GM23338 (cell line): ENCODE results near the gene SMAD3. TPM values are rescaled to one million over a fixed set of nuclear protein-coding genes. Genes with fewer than 3 reads are reported as not detected.
A peak's percentile ranks its signal among the peaks of the same experiment; 100 is the strongest.

Experiments used
- ATAC-seq: fragments of 200-7000 bp; cut with Tn5 transposase; 3 replicates; pipeline ENCODE4 v1.9.1; 2020
- DNase-seq: peaks from one replicate; pipeline ENCODE4 v3.0.0-alpha.2; 2015; ENCODE audit warnings: low spot score
- H2AFZ ChIP-seq: fragments of 200-600 bp; sonication (generic); 2 replicates; pipeline ENCODE4 v1.8.0; 2016; ENCODE audit warnings: antibody characterized with exemption, mild to moderate bottlenecking, moderate library complexity
- H3F3A ChIP-seq: fragments of 200-600 bp; sonication (generic); replicated peaks from 2 replicates; pipeline ENCODE4 v1.8.0; 2017; ENCODE audit warnings: antibody characterized with exemption, mixed run types, low read depth
- H3K27ac ChIP-seq: fragments of 200-600 bp; sonication (generic); 2 replicates; pipeline ENCODE4 v1.6.1; 2016; ENCODE audit warnings: low read depth
- H3K27me3 ChIP-seq: fragments of 200-600 bp; sonication (generic); 2 replicates; pipeline ENCODE4 v1.8.0; 2016; ENCODE audit warnings: mild to moderate bottlenecking, mixed run types, moderate library complexity; ENCODE audit not compliant: insufficient read depth
- H3K36me3 ChIP-seq: fragments of 200-600 bp; sonication (generic); 2 replicates; pipeline ENCODE4 v1.8.0; 2016; ENCODE audit warnings: mild to moderate bottlenecking; ENCODE audit not compliant: insufficient read depth
- H3K4me1 ChIP-seq: fragments of 200-600 bp; sonication (generic); 2 replicates; pipeline ENCODE4 v1.8.0; 2016; ENCODE audit warnings: mild to moderate bottlenecking, moderate library complexity; ENCODE audit not compliant: insufficient read depth
- H3K4me2 ChIP-seq: fragments of 200-600 bp; sonication (generic); 2 replicates; pipeline ENCODE4 v1.7.1; 2017; ENCODE audit warnings: mixed run types
- H3K4me3 ChIP-seq: fragments of 200-600 bp; sonication (generic); 2 replicates; pipeline ENCODE4 v1.6.1; 2016; ENCODE audit warnings: mixed run types
- H3K79me2 ChIP-seq: fragments of 200-600 bp; sonication (generic); replicated peaks from 2 replicates; pipeline ENCODE4 v1.8.0; 2017; ENCODE audit warnings: mild to moderate bottlenecking; ENCODE audit not compliant: insufficient read depth
- H3K9me2 ChIP-seq: fragments of 200-600 bp; sonication (generic); 2 replicates; pipeline ENCODE4 v1.8.0; 2017; ENCODE audit not compliant: insufficient read depth
- H4K20me1 ChIP-seq: fragments of 200-600 bp; sonication (generic); replicated peaks from 2 replicates; pipeline ENCODE4 v1.8.0; 2017; ENCODE audit warnings: mild to moderate bottlenecking; ENCODE audit not compliant: insufficient read depth
- H3K27ac Mint-ChIP-seq: 2 replicates; pipeline ENCODE4 v1.8.0; 2020; ENCODE audit warnings: inconsistent platforms, mild to moderate bottlenecking, moderate library complexity, mixed read lengths
- H3K27me3 Mint-ChIP-seq: 3 replicates; pipeline ENCODE4 v1.8.0; 2022; ENCODE audit warnings: low read depth, mild to moderate bottlenecking, moderate library complexity, mixed read lengths, inconsistent platforms; ENCODE audit not compliant: insufficient read depth, poor library complexity
- H3K36me3 Mint-ChIP-seq: 3 replicates; pipeline ENCODE4 v1.8.0; 2021; ENCODE audit warnings: low read depth, mild to moderate bottlenecking, inconsistent platforms, moderate library complexity, mixed read lengths
- H3K4me1 Mint-ChIP-seq: 3 replicates; pipeline ENCODE4 v1.8.0; 2020; ENCODE audit warnings: mild to moderate bottlenecking, inconsistent platforms, mixed read lengths
- H3K4me3 Mint-ChIP-seq: 3 replicates; pipeline ENCODE4 v1.8.0; 2021; ENCODE audit warnings: moderate library complexity, mild to moderate bottlenecking, inconsistent platforms, mixed read lengths
- H3K9me3 Mint-ChIP-seq: 3 replicates; pipeline ENCODE4 v1.8.0; 2020; ENCODE audit warnings: moderate library complexity, mild to moderate bottlenecking, inconsistent platforms, mixed read lengths
- CREB1 ChIP-seq: fragments of 250-450 bp; sonication (Bioruptor Pico); IDR thresholded peaks from 2 replicates; pipeline ENCODE4 v1.5.0; 2020; ENCODE audit warnings: low read depth, mild to moderate bottlenecking, moderate library complexity
- EZH2 ChIP-seq: fragments of 200-600 bp; sonication (generic); IDR thresholded peaks from one replicate; pipeline ENCODE4 v1.8.0; 2017; ENCODE audit warnings: antibody characterized with exemption, mild to moderate bottlenecking, low read depth; ENCODE audit not compliant: unreplicated experiment
- EZH2phosphoT487 ChIP-seq: fragments of 200-600 bp; sonication (generic); IDR thresholded peaks from one replicate; pipeline ENCODE4 v1.8.1; 2018; ENCODE audit warnings: antibody characterized with exemption; ENCODE audit not compliant: unreplicated experiment
- NANOG ChIP-seq: IDR thresholded peaks from 2 replicates; pipeline ENCODE4 v1.6.1; 2016; ENCODE audit warnings: antibody characterized with exemption, borderline replicate concordance
- POLR2AphosphoS5 ChIP-seq: IDR thresholded peaks from 2 replicates; pipeline ENCODE4 v1.6.1; 2016; ENCODE audit warnings: antibody characterized with exemption, low read depth
- polyA plus RNA-seq: library from polyadenylated mRNA; unstranded; fragments of >200 nt; fragmentation: Nextera tagmentation; extraction: Ambion mirVana; gene quantifications from 2 replicates; pipeline ENCODE4 v1.2.1, GENCODE V29; 2016
- total RNA-seq: library from RNA; depleted of rRNA; stranded (reverse); fragments of >200 nt; shearing (Covaris generic); gene quantifications from 2 replicates; pipeline ENCODE4 v1.2.3, GENCODE V29; 2014
- TF ChIP-seq, protein P1 (sequence below): fragments of 250-450 bp; sonication (Bioruptor Pico); IDR thresholded peaks from 2 replicates; pipeline ENCODE4 v1.5.0; 2020; ENCODE audit warnings: mild to moderate bottlenecking, moderate library complexity
- TF ChIP-seq, protein P2 (sequence below): IDR thresholded peaks from 2 replicates; pipeline ENCODE4 v1.6.1; 2016; ENCODE audit warnings: antibody characterized with exemption

SMAD3 gene
- total and polyA plus RNA-seq, 2 experiments from 2014 or later = 4.9 to 11.6 TPM

DNA sequence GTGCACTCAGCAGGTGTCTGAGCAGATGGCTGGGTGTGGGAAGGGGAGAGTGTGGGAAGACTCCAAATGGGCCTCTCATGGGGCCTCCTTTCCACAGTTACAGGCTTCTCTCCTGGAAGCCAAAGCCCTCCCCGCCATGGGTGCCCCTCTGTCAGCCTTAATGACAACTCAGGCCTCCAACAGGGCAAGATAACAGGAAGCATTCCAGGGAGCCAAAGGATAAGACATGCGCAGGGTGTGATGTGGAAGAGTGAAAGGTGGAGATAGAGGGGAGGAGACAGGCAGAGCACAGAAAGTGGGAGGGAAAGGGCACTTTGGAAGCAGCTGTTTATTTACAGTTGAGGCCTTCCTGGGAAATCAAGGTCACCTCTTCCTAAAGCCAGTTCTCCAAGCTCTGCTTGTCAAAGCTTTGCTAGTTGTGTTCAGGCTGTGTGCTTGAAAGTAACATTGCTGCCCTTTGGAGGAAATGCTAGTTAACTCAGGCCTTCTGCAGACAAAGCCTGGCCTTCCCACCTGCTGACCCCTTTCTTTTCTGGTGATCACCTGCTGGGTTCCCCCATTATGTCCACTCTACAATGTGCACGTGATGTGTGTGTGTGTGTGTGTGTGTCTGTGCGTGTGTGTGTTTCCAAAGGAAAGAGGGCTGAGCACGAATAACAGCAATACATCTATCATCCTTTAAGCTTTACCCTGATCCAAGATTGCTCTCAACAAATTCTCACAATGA, 35.2 kb upstream of the SMAD3 start:
- ATAC-seq (peak; percentile 80), DNase-seq (peak; percentile 89)
- H3K36me3 ChIP-seq = no peaks in the 10 kb centered on the region
- no peaks in the 10 kb centered on the region for H3K79me2 ChIP-seq
- peaks cover 43% of the 10 kb centered on the region for H3K4me1 Mint-ChIP-seq
- H3K36me3 Mint-ChIP-seq = no peaks in the 10 kb centered on the region
- peak overlapping the region; percentile 23 for H3K4me3 Mint-ChIP-seq
- H3K4me1 ChIP-seq = peaks cover 60% of the 10 kb centered on the region
- H2AFZ ChIP-seq = no peak overlapping the region
- H3F3A ChIP-seq = peaks cover 14% of the 10 kb centered on the region
- H3K27ac Mint-ChIP-seq = no peak overlapping the region; the same call in 1 of the 2 replicates
- peaks cover 38% of the 10 kb centered on the region for H3K27me3 ChIP-seq
- H3K4me2 ChIP-seq = peak overlapping the region; percentile 51
- no peaks in the 10 kb centered on the region for H3K9me3 Mint-ChIP-seq
- peak overlapping the region; percentile 93 for H3K27ac ChIP-seq
- H3K9me2 ChIP-seq = peaks cover 5% of the 10 kb centered on the region; the same call in 1 of the 2 replicates
- H3K27me3 Mint-ChIP-seq = peaks cover 12% of the 10 kb centered on the region
- no peaks in the 10 kb centered on the region for H4K20me1 ChIP-seq
- TF ChIP-seq, protein P1, sequence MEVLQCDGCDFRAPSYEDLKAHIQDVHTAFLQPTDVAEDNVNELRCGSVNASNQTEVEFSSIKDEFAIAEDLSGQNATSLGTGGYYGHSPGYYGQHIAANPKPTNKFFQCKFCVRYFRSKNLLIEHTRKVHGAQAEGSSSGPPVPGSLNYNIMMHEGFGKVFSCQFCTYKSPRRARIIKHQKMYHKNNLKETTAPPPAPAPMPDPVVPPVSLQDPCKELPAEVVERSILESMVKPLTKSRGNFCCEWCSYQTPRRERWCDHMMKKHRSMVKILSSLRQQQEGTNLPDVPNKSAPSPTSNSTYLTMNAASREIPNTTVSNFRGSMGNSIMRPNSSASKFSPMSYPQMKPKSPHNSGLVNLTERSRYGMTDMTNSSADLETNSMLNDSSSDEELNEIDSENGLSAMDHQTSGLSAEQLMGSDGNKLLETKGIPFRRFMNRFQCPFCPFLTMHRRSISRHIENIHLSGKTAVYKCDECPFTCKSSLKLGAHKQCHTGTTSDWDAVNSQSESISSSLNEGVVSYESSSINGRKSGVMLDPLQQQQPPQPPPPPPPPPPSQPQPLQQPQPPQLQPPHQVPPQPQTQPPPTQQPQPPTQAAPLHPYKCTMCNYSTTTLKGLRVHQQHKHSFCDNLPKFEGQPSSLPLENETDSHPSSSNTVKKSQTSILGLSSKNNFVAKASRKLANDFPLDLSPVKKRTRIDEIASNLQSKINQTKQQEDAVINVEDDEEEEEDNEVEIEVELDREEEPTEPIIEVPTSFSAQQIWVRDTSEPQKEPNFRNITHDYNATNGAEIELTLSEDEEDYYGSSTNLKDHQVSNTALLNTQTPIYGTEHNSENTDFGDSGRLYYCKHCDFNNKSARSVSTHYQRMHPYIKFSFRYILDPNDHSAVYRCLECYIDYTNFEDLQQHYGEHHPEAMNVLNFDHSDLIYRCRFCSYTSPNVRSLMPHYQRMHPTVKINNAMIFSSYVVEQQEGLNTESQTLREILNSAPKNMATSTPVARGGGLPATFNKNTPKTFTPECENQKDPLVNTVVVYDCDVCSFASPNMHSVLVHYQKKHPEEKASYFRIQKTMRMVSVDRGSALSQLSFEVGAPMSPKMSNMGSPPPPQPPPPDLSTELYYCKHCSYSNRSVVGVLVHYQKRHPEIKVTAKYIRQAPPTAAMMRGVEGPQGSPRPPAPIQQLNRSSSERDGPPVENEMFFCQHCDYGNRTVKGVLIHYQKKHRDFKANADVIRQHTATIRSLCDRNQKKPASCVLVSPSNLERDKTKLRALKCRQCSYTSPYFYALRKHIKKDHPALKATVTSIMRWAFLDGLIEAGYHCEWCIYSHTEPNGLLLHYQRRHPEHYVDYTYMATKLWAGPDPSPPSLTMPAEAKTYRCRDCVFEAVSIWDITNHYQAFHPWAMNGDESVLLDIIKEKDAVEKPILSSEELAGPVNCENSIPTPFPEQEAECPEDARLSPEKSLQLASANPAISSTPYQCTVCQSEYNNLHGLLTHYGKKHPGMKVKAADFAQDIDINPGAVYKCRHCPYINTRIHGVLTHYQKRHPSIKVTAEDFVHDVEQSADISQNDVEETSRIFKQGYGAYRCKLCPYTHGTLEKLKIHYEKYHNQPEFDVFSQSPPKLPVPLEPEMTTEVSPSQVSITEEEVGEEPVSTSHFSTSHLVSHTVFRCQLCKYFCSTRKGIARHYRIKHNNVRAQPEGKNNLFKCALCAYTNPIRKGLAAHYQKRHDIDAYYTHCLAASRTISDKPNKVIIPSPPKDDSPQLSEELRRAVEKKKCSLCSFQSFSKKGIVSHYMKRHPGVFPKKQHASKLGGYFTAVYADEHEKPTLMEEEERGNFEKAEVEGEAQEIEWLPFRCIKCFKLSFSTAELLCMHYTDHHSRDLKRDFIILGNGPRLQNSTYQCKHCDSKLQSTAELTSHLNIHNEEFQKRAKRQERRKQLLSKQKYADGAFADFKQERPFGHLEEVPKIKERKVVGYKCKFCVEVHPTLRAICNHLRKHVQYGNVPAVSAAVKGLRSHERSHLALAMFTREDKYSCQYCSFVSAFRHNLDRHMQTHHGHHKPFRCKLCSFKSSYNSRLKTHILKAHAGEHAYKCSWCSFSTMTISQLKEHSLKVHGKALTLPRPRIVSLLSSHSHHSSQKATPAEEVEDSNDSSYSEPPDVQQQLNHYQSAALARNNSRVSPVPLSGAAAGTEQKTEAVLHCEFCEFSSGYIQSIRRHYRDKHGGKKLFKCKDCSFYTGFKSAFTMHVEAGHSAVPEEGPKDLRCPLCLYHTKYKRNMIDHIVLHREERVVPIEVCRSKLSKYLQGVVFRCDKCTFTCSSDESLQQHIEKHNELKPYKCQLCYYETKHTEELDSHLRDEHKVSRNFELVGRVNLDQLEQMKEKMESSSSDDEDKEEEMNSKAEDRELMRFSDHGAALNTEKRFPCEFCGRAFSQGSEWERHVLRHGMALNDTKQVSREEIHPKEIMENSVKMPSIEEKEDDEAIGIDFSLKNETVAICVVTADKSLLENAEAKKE (CRISPR knock-in tag) = peak; percentile 82
- TF ChIP-seq EZH2phosphoT487 (no peak), NANOG (peak; percentile 90), CREB1 (peak; percentile 71), EZH2 (no peak), POLR2AphosphoS5 (peak; percentile 27; the same call in 1 of the 2 replicates)
- TF ChIP-seq, protein P2, sequence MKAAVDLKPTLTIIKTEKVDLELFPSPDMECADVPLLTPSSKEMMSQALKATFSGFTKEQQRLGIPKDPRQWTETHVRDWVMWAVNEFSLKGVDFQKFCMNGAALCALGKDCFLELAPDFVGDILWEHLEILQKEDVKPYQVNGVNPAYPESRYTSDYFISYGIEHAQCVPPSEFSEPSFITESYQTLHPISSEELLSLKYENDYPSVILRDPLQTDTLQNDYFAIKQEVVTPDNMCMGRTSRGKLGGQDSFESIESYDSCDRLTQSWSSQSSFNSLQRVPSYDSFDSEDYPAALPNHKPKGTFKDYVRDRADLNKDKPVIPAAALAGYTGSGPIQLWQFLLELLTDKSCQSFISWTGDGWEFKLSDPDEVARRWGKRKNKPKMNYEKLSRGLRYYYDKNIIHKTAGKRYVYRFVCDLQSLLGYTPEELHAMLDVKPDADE = peak; percentile 63
- H3K4me3 ChIP-seq = peak overlapping the region; percentile 8; the same call in 1 of the 2 replicates
